ENCODE data around the gene DCBLD1.

Gene DCBLD1

GRCh38 chr6:117531809-117532725 lies 49.6 kb downstream of the DCBLD1 start:
- DNase-seq = no peak

DNA sequence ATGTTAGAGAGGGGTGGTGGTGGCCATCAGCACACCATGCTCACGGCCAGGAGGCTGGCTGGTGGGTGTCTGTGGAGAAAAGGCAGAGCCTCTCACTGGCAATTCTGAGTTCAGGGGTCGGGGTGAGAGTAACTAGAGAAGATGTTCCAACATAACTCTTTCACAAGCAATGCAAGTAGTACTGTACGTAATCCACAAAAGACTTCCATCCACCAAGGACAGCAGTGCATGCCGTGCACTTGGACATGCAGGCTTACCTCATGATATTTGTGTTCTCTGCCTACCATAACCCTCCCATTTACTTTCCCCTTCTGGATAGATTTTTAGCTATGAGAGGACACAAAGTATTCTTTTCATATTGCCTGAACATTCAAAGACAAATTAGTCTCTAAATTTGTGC lies 51.3 kb downstream of the DCBLD1 start:
- DNase-seq = no peak

DNA sequence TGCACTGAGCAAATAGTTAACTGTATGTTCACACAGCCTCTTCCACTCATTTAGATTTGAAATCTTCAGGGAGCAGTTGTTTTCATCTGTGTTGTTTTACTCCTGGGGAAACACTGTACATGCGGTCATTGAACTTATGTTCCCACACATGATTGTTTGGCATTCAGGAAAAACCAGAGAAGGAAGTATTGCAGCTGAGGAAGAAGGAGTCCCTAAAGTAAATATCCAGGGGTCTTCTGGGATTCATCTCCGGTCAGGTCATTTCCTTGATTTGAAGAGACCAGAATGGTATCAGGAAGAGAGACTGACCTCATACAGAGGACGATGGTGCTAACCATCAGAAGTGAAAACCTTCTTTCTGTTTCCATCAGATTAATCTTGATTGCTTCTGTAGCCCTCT lies 52.5 kb downstream of the DCBLD1 start:
- no peak for DNase-seq

DNA sequence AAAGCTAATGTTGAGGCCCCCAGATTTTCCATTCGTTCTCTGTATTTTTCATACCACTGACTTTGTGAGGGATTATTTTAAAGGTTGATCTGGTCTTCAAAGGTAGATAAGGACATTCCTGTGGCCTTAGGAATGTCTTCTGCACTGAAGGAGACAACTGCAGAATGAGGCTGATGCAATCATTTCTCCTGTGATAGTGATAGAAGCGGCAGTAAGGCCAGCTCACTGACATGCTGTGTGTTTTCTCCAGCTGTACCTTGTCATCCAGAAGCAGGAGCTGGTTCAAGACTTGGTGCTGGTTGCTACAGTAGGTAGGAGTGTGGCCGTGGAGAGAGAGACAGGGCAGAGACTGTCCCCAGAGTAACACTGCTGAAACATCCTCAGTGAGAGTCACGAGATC lies 53.8 kb downstream of the DCBLD1 start:
- DNase-seq = no peak

DNA sequence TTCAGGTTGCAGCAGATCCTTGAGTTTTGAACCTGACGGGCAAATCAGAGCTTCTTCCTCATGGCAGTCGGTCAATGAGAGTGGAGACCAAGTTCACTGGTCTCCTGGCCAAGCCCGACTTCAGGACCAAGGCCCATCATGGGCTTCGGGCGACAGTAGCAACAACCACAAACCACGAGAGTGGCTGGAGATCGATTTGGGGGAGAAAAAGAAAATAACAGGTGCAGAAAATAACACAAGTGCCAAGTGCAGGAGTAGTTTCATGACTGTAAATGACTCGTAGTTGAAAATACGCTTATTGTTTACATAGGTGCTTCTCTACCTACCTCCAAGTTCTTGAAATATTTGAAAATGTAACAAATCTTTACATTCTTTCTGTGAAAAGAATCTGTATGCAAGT lies 56.1 kb downstream of the DCBLD1 start:
- no peak for DNase-seq

DNA sequence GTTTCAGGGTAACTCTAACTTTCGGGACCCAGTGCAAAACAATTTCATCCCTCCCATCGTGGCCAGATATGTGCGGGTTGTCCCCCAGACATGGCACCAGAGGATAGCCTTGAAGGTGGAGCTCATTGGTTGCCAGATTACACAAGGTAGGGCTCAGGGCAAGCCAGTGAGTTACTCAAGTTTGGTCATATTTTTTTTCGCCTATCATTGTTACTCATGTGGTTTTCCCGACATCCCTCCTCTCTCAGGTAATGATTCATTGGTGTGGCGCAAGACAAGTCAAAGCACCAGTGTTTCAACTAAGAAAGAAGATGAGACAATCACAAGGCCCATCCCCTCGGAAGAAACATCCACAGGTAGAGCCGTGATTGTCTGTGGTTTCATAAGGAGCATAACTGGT lies 58.2 kb downstream of the DCBLD1 start:
- no peak for DNase-seq

GRCh38 chr6:117542493-117542892 lies 60.0 kb downstream of the DCBLD1 start:
- no peak for DNase-seq

DNA sequence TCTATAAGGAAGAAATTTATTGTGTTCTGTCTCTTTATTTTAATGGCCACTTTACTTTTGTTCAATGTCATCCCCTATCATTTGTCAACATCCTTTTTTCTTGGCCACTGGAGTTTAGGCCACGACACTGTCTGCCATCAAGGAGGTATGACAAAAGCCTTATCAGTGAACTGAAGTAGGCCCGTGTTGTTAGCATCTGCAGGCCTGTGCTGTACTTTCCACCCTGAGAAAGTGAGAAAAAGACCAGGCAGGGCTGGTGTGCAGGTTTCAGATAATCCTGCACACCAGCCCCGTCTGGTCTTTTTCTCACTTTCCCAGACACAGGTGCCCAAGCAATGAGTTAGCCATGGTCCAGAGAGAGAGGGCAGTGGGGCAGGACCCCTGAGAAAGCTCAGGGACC lies 62.2 kb downstream of the DCBLD1 start:
- no peak for DNase-seq

DNA sequence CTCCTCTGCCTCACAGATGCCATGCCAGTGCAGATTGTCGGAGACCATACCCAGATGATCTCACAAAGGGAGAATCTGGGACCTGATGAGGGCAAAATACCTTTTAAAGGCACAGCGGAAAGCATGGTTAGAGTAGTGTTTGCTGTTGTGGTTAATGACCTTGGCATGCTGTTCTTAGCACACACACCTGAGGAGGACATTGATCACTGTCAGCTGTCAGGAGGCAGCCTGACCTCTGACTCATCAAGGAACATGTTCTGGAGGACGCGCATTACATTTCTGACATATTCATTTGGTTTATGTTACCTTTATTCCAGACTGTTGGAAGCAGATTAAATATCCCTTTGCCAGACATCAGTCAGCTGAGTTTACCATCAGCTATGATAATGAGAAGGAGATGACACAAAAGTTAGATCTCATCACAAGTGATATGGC lies 62.7 kb downstream of the DCBLD1 start:
- no peak for DNase-seq

- DNase-seq = no peak
Measured at GRCh38 chr6:117546674-117547073, 64.2 kb downstream of the DCBLD1 start.

- no peak for DNase-seq
Measured at GRCh38 chr6:117547688-117548621, 65.5 kb downstream of the DCBLD1 start.

GRCh38 chr6:117548797-117549301 lies 66.4 kb downstream of the DCBLD1 start:
- no peak for DNase-seq

DNA sequence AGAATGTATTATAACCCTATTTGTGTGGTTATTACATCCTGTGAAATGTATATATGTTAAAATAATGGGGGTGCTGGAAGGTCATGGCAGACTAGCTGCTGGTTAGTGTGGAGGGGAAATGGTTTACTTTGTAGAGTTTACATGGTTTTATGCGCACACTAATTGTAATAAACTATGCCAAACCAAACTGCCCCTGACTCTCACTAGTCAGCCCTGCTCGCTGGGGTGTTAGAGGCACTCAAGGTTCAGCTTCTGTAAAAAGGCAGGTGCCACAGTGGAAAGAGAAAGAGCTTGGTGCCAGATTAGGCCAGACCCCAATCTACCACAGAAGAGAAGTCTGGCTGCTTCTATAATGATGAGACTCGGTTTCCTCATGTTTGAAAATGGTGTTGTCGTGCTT lies 67.1 kb downstream of the DCBLD1 start:
- DNase-seq = no peak

GRCh38 chr6:117550078-117550600 lies 67.7 kb downstream of the DCBLD1 start:
- no peak for DNase-seq

DNA sequence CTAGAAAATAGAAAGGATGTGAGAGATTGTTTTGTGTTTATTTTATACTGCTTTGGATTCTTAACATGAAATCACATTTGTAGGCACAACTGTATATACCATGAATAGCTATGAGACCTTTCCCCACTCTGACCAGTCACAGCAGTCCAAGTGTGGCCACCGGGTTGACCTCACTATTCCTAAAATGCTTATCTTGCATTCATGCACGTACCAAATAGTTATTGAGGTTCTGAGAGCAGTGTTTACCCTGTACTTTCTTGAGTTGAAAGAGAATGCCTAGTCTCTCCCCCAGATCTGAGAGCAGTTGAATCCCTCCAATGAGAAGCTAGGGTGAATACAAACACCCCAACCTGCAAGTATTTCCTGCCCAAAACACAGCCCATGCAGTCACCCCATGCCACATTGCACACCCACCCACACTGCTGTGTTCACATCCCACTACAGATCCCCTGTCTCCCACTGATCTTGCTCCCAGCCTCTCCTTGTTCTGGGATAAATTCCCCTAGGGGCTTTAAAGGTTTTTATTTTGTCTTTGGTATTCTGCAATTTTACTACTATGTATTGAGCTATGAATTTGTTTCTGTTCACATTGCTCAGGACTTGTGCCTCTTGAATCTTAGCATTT lies 68.3 kb downstream of the DCBLD1 start:
- DNase-seq = no peak

- no peak for DNase-seq
Measured at GRCh38 chr6:117552618-117553017, 70.1 kb downstream of the DCBLD1 start.

DNA sequence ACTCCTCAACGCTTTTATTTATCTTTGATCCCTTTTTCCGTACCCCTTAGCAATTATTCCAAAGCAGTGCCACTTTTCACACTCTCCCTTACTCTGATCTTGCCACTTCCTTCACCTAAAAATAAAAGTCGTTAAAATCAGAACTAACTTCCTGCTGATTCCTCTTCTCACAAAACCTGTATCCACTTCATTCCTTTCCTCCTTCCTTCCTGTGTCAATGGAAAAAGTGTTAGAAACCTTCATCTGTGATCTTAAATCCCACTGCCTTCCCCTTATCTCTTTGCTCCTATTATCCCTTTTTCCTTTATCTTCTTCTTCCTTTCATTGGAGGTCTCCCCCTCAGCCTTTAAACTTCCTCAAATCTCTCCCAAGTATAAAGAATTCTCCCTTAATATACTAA lies 70.7 kb downstream of the DCBLD1 start:
- no peak for DNase-seq

- no peak for DNase-seq
Measured at GRCh38 chr6:117555262-117555849, 72.9 kb downstream of the DCBLD1 start.

GRCh38 chr6:117555882-117556498 lies 73.5 kb downstream of the DCBLD1 start:
- DNase-seq = no peak

- DNase-seq = no peak
Measured at GRCh38 chr6:117557951-117558350, 75.5 kb downstream of the DCBLD1 start.

- DNase-seq = no peak
Measured at GRCh38 chr6:117558818-117559217, 76.3 kb downstream of the DCBLD1 start.

DNA sequence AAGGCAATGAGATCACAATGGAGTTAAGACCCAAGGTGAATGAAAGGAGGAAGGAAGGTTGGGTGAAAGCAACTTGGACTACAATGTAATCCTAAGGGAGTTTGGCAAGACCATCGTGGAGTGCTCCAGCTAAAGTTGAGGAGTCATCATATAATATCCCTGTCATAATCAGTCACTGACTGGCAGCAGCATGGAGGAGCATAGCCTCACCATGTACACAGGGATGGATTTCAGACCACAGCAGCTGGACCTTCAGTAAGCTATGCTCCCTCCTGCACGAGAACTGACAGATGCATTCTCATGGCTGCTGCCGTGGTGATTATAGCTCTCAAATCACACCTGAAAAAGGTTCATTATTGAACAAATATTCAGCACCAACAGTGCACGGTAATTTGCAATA lies 76.8 kb downstream of the DCBLD1 start:
- no peak for DNase-seq
